Measurements from ENCODE around the gene ARHGAP20. TPM values are rescaled to one million over a fixed set of nuclear protein-coding genes. Genes with fewer than 3 reads are reported as not detected.

ARHGAP20 gene
- total RNA-seq, 1 donor from 2014 or later = 0.62 TPM

DNA sequence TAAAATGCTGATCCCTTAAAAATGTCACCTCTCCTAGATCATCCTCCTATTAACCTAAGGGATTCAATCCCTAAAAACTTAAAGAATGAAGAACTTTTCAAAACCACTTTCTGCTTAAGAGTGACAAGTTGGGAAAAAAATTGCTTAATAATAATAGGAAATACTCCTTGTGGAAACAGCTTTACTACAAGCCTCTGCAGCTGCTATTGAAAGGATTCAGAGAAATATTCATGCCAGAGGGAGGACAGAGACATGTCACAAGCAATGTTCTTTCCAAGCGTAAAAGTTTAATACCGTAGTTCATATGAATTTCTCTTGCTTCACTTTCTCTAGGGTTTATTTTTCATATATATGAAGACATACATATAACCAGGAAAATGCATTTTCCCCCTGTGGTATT lies 98.2 kb downstream of the ARHGAP20 start:
- H3K4me3 Mint-ChIP-seq (ENCODE audit: unreplicated experiment) = no peak overlapping the region
- peaks cover 3% of the 10 kb centered on the region for H3K4me1 Mint-ChIP-seq (ENCODE audit: low read depth)
- no peak for DNase-seq (ENCODE audit: low spot score)
- no peaks in the 10 kb centered on the region for H3K9me3 Mint-ChIP-seq (ENCODE audit: low read depth)
- no peaks in the 10 kb centered on the region for H3K27me3 Mint-ChIP-seq (ENCODE audit: low read depth)
- no peaks in the 10 kb centered on the region for H3K36me3 Mint-ChIP-seq (ENCODE audit: low read depth)
- TF ChIP-seq, protein P1, sequence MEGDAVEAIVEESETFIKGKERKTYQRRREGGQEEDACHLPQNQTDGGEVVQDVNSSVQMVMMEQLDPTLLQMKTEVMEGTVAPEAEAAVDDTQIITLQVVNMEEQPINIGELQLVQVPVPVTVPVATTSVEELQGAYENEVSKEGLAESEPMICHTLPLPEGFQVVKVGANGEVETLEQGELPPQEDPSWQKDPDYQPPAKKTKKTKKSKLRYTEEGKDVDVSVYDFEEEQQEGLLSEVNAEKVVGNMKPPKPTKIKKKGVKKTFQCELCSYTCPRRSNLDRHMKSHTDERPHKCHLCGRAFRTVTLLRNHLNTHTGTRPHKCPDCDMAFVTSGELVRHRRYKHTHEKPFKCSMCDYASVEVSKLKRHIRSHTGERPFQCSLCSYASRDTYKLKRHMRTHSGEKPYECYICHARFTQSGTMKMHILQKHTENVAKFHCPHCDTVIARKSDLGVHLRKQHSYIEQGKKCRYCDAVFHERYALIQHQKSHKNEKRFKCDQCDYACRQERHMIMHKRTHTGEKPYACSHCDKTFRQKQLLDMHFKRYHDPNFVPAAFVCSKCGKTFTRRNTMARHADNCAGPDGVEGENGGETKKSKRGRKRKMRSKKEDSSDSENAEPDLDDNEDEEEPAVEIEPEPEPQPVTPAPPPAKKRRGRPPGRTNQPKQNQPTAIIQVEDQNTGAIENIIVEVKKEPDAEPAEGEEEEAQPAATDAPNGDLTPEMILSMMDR (IDR thresholded peaks at IDR 0.05) = no peak
- H3K27ac Mint-ChIP-seq (ENCODE audit: unreplicated experiment) = no peak overlapping the region

DNA sequence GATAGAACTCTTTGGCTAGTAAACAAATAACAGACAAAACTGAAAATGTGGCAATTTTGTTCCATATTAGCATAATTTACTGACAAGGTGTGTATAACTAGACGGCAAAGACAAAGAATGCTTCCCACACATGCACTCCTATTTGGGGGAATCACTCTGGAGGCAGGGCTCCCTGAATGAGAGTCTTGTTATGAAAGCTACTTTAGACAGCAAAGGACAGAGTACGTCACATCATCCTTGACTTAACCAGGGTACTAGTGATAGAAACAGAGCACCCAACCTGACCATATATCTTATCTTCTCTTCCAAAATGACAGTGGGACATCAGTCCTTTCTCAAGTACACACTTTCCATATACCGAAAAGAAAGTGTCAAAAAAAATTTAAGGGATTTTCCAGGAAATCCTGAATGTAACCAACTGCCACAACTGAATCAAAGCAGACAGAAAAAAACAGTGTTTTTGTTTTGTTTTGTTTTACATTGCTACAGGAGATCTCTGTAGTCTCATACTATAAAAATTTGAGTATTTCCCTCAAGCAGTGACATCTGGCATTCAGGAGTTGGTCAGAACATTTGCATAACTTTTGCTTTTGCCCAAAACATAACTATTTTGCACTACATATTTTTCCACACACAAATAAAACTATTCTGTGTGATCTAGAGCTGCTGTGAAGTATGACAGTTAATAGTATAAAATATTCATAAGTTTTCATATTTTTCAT lies 98.9 kb downstream of the ARHGAP20 start:
- H3K27ac Mint-ChIP-seq (ENCODE audit: unreplicated experiment) = no peak overlapping the region
- H3K4me3 Mint-ChIP-seq (ENCODE audit: unreplicated experiment) = no peak overlapping the region
- no peaks in the 10 kb centered on the region for H3K9me3 Mint-ChIP-seq (ENCODE audit: low read depth)
- H3K27me3 Mint-ChIP-seq (ENCODE audit: low read depth) = no peaks in the 10 kb centered on the region
- TF ChIP-seq, protein P1 (IDR thresholded peaks at IDR 0.05) = no peak
- H3K36me3 Mint-ChIP-seq (ENCODE audit: low read depth) = no peaks in the 10 kb centered on the region
- H3K4me1 Mint-ChIP-seq (ENCODE audit: low read depth) = peaks cover 3% of the 10 kb centered on the region
- no peak for DNase-seq (ENCODE audit: low spot score)

DNA sequence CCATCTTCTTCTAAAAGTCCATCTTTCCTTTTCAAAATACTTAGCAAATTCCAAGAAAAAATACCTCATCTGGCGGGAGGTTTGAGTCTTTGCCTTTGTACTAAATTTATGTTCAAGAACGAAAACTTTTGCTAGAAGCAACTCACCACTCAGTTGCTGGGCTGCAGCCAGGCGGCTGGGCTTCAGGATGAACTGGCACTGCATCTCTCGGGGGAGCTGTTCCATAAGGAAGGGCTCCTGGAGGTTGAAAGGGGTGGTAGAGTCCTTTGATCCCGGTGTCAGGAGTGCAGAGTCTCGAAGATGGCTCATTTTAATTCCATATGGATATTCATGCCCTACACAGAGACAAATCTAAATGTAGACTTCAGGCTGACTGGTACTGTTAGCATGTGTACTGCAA lies 105.8 kb downstream of the ARHGAP20 start:
- TF ChIP-seq, protein P1 (IDR thresholded peaks at IDR 0.05) = no peak
- Mint-ChIP-seq H3K4me1 (ENCODE audit: low read depth) (no peaks in the 10 kb centered on the region), H3K27me3 (ENCODE audit: low read depth) (peaks cover 8% of the 10 kb centered on the region), H3K36me3 (ENCODE audit: low read depth) (peaks cover 3% of the 10 kb centered on the region), H3K4me3 (ENCODE audit: unreplicated experiment) (no peak overlapping the region), H3K9me3 (ENCODE audit: low read depth) (no peaks in the 10 kb centered on the region), H3K27ac (ENCODE audit: unreplicated experiment) (no peak overlapping the region)
- DNase-seq (ENCODE audit: low spot score) = no peak

DNA sequence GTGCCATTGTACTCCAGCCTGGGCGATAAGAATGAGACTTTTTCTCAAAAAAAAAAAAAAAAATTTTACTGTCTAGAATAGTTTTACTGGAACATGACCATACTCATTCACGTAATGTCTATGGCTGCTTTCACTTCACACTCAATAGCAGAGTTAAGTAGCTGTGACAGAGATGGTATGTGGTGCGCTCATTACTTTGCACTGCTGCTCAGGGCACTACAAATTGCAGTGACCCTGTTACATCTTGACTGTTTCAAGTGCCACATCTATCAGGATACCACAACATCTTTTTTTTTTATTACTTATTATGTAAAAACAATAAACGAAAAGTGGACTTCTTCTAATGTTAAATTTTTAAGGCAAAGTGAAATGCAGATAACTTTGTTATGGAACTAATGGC lies 110.3 kb downstream of the ARHGAP20 start:
- H3K4me3 Mint-ChIP-seq (ENCODE audit: unreplicated experiment) = no peak overlapping the region
- no peak for DNase-seq (ENCODE audit: low spot score)
- H3K9me3 Mint-ChIP-seq (ENCODE audit: low read depth) = no peaks in the 10 kb centered on the region
- H3K4me1 Mint-ChIP-seq (ENCODE audit: low read depth) = no peaks in the 10 kb centered on the region
- H3K36me3 Mint-ChIP-seq (ENCODE audit: low read depth) = peaks cover 3% of the 10 kb centered on the region
- TF ChIP-seq, protein P1 (IDR thresholded peaks at IDR 0.05) = no peak
- no peak overlapping the region for H3K27ac Mint-ChIP-seq (ENCODE audit: unreplicated experiment)
- peaks cover 8% of the 10 kb centered on the region for H3K27me3 Mint-ChIP-seq (ENCODE audit: low read depth)

DNA sequence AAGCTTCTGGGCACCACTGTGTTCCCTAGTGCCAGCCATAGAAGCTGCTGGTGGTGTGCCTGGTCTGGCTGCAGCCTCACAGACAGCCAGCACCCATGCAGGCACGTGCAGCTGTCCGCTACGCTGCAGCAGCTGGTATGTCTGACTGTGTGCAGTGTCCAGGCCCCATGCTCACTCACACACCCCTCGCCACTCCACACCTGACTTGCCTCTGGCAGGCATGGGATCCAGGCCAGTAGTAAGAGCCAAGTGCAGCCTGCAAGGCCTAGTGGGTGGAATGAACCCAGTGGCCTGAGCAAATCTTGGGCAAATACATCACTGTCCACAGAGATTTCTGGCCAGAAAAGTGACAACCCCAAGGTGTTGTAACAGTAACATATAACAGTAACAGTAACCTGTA lies 111.9 kb downstream of the ARHGAP20 start:
- peaks cover 3% of the 10 kb centered on the region for H3K36me3 Mint-ChIP-seq (ENCODE audit: low read depth)

More for the DNA sequence above, 111.9 kb downstream of the ARHGAP20 start:
- peak; percentile 57 for DNase-seq (ENCODE audit: low spot score)
- Mint-ChIP-seq H3K4me3 (ENCODE audit: unreplicated experiment) (no peak overlapping the region), H3K4me1 (ENCODE audit: low read depth) (no peaks in the 10 kb centered on the region), H3K27me3 (ENCODE audit: low read depth) (peaks cover 4% of the 10 kb centered on the region), H3K9me3 (ENCODE audit: low read depth) (no peaks in the 10 kb centered on the region), H3K27ac (ENCODE audit: unreplicated experiment) (no peak overlapping the region)
- TF ChIP-seq, protein P1 (IDR thresholded peaks at IDR 0.05) = no peak

Data from chondrocyte (in vitro differentiated cells).